ENCODE measurements around the gene ZNF319. TPM values are rescaled to one million over a fixed set of nuclear protein-coding genes. Genes with fewer than 3 reads are reported as not detected.

The ZNF319 gene
- polyA plus RNA-seq, 1 donor (not counting 4 experiments of a cell fraction or from before 2014, with no cell fraction given) = 3.3 TPM

GRCh38 chr16:58040945-58041627 lies 40.6 kb upstream of the ZNF319 start:
- FAIRE-seq = no peak
- no peak overlapping the region for H3K27ac ChIP-seq (ENCODE audit: control insufficient read depth, insufficient read depth, low read length)
- dilution Hi-C loops (cut with MboI; ENCODE audit: extremely low pct_ligation_motif_present, low sequenced_read_pairs) = no loop called here

GRCh38 chr16:58040496-58040846 lies 40.0 kb upstream of the ZNF319 start:
- H4K20me1 ChIP-seq (ENCODE audit: control insufficient read depth, extremely low read depth, insufficient read depth, low read length) = no peaks in the 10 kb centered on the region
- no peaks in the 10 kb centered on the region for H3K79me2 ChIP-seq (ENCODE audit: control insufficient read depth, insufficient read depth, low read length)
- H3K9me3 ChIP-seq (ENCODE audit: control insufficient read depth, low read depth, low read length) = no peaks in the 10 kb centered on the region
- DNase-seq (ENCODE audit: low read depth, low spot score) (no peak), FAIRE-seq (no peak)
- H3K36me3 ChIP-seq (ENCODE audit: control insufficient read depth in 2 of 2, extremely low read depth in 1 of 2, insufficient read depth in 2 of 2, low read length in 2 of 2) = peaks cover 0 to 7% of the 10 kb centered on the region in 2 experiments
- no peaks in the 10 kb centered on the region for H3K27me3 ChIP-seq (ENCODE audit: control insufficient read depth, extremely low read depth, insufficient read depth, low read length)
- no peaks in the 10 kb centered on the region for H3K4me1 ChIP-seq (ENCODE audit: control insufficient read depth, extremely low read depth, insufficient read depth, low read length)
- H2AFZ ChIP-seq (ENCODE audit: control insufficient read depth, low read length) = no peak overlapping the region
- no peak for TF ChIP-seq EZH2 (IDR thresholded peaks at IDR 0.05; ENCODE audit: low read length)
- TF ChIP-seq CTCF (optimal IDR thresholded peaks at IDR 0.05 in 1 of 3, IDR thresholded peaks at IDR 0.05 in 1 of 3, conservative IDR thresholded peaks at IDR 0.05 in 1 of 3; ENCODE audit: extremely low read depth in 1 of 3, insufficient read depth in 2 of 3, low read length in 3 of 3) = no peak
- dilution Hi-C loops (cut with MboI; ENCODE audit: extremely low pct_ligation_motif_present, low sequenced_read_pairs) = no loop called here
- no peak overlapping the region for H3K4me2 ChIP-seq (ENCODE audit: control insufficient read depth, extremely low read depth, insufficient read depth, low read depth, low read length)
- no peak overlapping the region for H3K4me3 ChIP-seq (ENCODE audit: control insufficient read depth in 2 of 3, extremely low read depth in 1 of 3, insufficient read depth in 2 of 3, low read depth in 1 of 3, low read length in 3 of 3)
- no peaks in the 10 kb centered on the region for H3K9me1 ChIP-seq (ENCODE audit: control insufficient read depth, extremely low read depth, insufficient read depth, low read length)
- H3K27ac ChIP-seq (ENCODE audit: control insufficient read depth, insufficient read depth, low read length) = no peak overlapping the region
- H3K9ac ChIP-seq (ENCODE audit: control insufficient read depth, extremely low read depth, insufficient read depth, low read length) = no peak overlapping the region

More at GRCh38 chr16:58040945-58041627, 40.6 kb upstream of the ZNF319 start:
- Histone ChIP-seq H3K9ac (ENCODE audit: control insufficient read depth, extremely low read depth, insufficient read depth, low read length) (no peak overlapping the region), H3K79me2 (ENCODE audit: control insufficient read depth, insufficient read depth, low read length) (no peaks in the 10 kb centered on the region), H3K9me3 (ENCODE audit: control insufficient read depth, low read depth, low read length) (no peaks in the 10 kb centered on the region), H3K4me1 (ENCODE audit: control insufficient read depth, extremely low read depth, insufficient read depth, low read length) (no peaks in the 10 kb centered on the region), H2AFZ (ENCODE audit: control insufficient read depth, low read length) (no peak overlapping the region), H3K36me3 (ENCODE audit: control insufficient read depth in 2 of 2, extremely low read depth in 1 of 2, insufficient read depth in 2 of 2, low read length in 2 of 2) (peaks cover 0 to 7% of the 10 kb centered on the region in 2 experiments), H4K20me1 (ENCODE audit: control insufficient read depth, extremely low read depth, insufficient read depth, low read length) (no peaks in the 10 kb centered on the region), H3K27me3 (ENCODE audit: control insufficient read depth, extremely low read depth, insufficient read depth, low read length) (no peaks in the 10 kb centered on the region), H3K4me2 (ENCODE audit: control insufficient read depth, extremely low read depth, insufficient read depth, low read depth, low read length) (no peak overlapping the region), H3K4me3 (ENCODE audit: control insufficient read depth in 2 of 3, extremely low read depth in 1 of 3, insufficient read depth in 2 of 3, low read depth in 1 of 3, low read length in 3 of 3) (no peak overlapping the region), H3K9me1 (ENCODE audit: control insufficient read depth, extremely low read depth, insufficient read depth, low read length) (no peaks in the 10 kb centered on the region)
- DNase-seq (ENCODE audit: low read depth, low spot score) = no peak
- TF ChIP-seq CTCF (optimal IDR thresholded peaks at IDR 0.05 in 1 of 3, IDR thresholded peaks at IDR 0.05 in 1 of 3, conservative IDR thresholded peaks at IDR 0.05 in 1 of 3; ENCODE audit: extremely low read depth in 1 of 3, insufficient read depth in 2 of 3, low read length in 3 of 3) = no peak
- TF ChIP-seq EZH2 (IDR thresholded peaks at IDR 0.05; ENCODE audit: low read length) = no peak

Data from keratinocyte (primary cell).